CD14-positive monocyte (primary cell): ENCODE measurements around the gene RILP. TPM values are rescaled to one million over a fixed set of nuclear protein-coding genes. Genes with fewer than 3 reads are reported as not detected.

Experiments
- DNase-seq, 3 donors: peaks; one replicate each; pipeline ENCODE4 v3.0.0-alpha.2; 2011 to 2022
- H2AFZ ChIP-seq: 2 replicates; pipeline ENCODE4 v1.6.0; 2012; ENCODE audit warnings: mild to moderate bottlenecking, low read depth, low read length, inconsistent platforms; ENCODE audit not compliant: insufficient read depth, poor library complexity, severe bottlenecking
- H3K27ac ChIP-seq, 2 donors: 1 replicate in 1 of 2; 2 replicates in 1 of 2; pipeline ENCODE4 v1.5.1; 2012 to 2013; ENCODE audit warnings: low read length in 2 of 2, control low read depth in 1 of 2, inconsistent platforms in 1 of 2, low read depth in 1 of 2, mild to moderate bottlenecking in 1 of 2
- H3K27me3 ChIP-seq, 2 donors: one replicate each; pipeline versions ENCODE4 v1.6.0 to v1.6.1; 2011 to 2013; ENCODE audit warnings: low read length in 2 of 2; ENCODE audit not compliant: control insufficient read depth in 2 of 2, insufficient read depth in 2 of 2
- H3K36me3 ChIP-seq, 2 donors: replicated peaks in 1 of 2; 1 replicate in 1 of 2; 2 replicates in 1 of 2; pipeline versions ENCODE4 v1.5.1 to v1.6.1; 2012 to 2013; ENCODE audit warnings: low read length in 2 of 2, control low read depth in 1 of 2, inconsistent platforms in 1 of 2, mild to moderate bottlenecking in 1 of 2; ENCODE audit not compliant: insufficient read depth in 2 of 2, control insufficient read depth in 1 of 2
- H3K4me1 ChIP-seq, 2 donors: 1 replicate in 1 of 2; 2 replicates in 1 of 2; pipeline versions ENCODE4 v1.5.1 to v1.6.1; 2012 to 2013; ENCODE audit warnings: low read length in 2 of 2, control low read depth in 1 of 2, inconsistent platforms in 1 of 2, mild to moderate bottlenecking in 1 of 2, moderate library complexity in 1 of 2; ENCODE audit not compliant: insufficient read depth in 2 of 2, control insufficient read depth in 1 of 2
- H3K4me2 ChIP-seq: replicated peaks from 2 replicates; pipeline ENCODE3; 2012; ENCODE audit warnings: low read length, moderate library complexity, mild to moderate bottlenecking; ENCODE audit not compliant: poor library complexity, severe bottlenecking; ENCODE audit errors: extremely low read depth
- H3K4me3 ChIP-seq, 3 experiments: fragments of 200-600 bp in 1 of 3; sonication (generic) in 1 of 3; replicated peaks in 1 of 3; 1 replicate in 2 of 3; 2 replicates in 1 of 3; pipeline ENCODE4 v1.5.1; 2011 to 2013; ENCODE audit warnings: low read length in 3 of 3, mild to moderate bottlenecking in 3 of 3, control low read depth in 2 of 3, low read depth in 2 of 3, inconsistent platforms in 1 of 3, moderate library complexity in 1 of 3
- H3K79me2 ChIP-seq: 2 replicates; pipeline ENCODE4 v1.6.0; 2012; ENCODE audit warnings: mild to moderate bottlenecking, control low read depth, inconsistent platforms, low read length, moderate library complexity; ENCODE audit not compliant: insufficient read depth
- H3K9ac ChIP-seq: 2 replicates; pipeline ENCODE4 v1.6.0; 2017; ENCODE audit warnings: low read length, mild to moderate bottlenecking; ENCODE audit not compliant: insufficient read depth, poor library complexity, severe bottlenecking
- H3K9me3 ChIP-seq, 2 donors: replicated peaks in 1 of 2; 1 replicate in 1 of 2; 2 replicates in 1 of 2; pipeline versions ENCODE4 v1.5.1 to v1.6.1; 2012 to 2013; ENCODE audit warnings: low read length in 2 of 2, control low read depth in 1 of 2; ENCODE audit not compliant: control insufficient read depth in 1 of 2, insufficient read depth in 1 of 2
- H4K20me1 ChIP-seq: 2 replicates; pipeline ENCODE4 v1.6.0; 2012; ENCODE audit warnings: mild to moderate bottlenecking, low read length, control low read depth, moderate library complexity; ENCODE audit not compliant: insufficient read depth
- H3K27ac Mint-ChIP-seq, 7 donors: one replicate each; pipeline ENCODE4 v1.8.0; 2020; ENCODE audit warnings: mild to moderate bottlenecking in 7 of 7, mixed read lengths in 7 of 7, moderate library complexity in 6 of 7, inconsistent platforms in 2 of 7
- H3K27me3 Mint-ChIP-seq, 3 donors: one replicate each; pipeline ENCODE4 v1.8.0; 2021 to 2022; ENCODE audit warnings: low read depth in 3 of 3, mild to moderate bottlenecking in 3 of 3, mixed read lengths in 3 of 3, moderate library complexity in 3 of 3, inconsistent platforms in 1 of 3
- H3K36me3 Mint-ChIP-seq, 2 donors: one replicate each; pipeline ENCODE4 v1.8.0; 2020; ENCODE audit warnings: mixed read lengths in 2 of 2, inconsistent platforms in 1 of 2, mild to moderate bottlenecking in 1 of 2
- H3K4me1 Mint-ChIP-seq: one replicate; pipeline ENCODE4 v1.8.0; 2020; ENCODE audit warnings: mild to moderate bottlenecking, mixed read lengths
- H3K4me3 Mint-ChIP-seq, 2 donors: one replicate each; pipeline ENCODE4 v1.8.0; 2020; ENCODE audit warnings: mild to moderate bottlenecking in 2 of 2, mixed read lengths in 2 of 2, moderate library complexity in 1 of 2
- H3K9me3 Mint-ChIP-seq, 7 donors: one replicate each; pipeline ENCODE4 v1.8.0; 2020 to 2022; ENCODE audit warnings: mixed read lengths in 7 of 7, mild to moderate bottlenecking in 6 of 7, moderate library complexity in 6 of 7, inconsistent platforms in 2 of 7
- CTCF ChIP-seq: fragments of 200-600 bp; IDR thresholded peaks from one replicate; pipeline ENCODE4 v1.8.0; 2022; ENCODE audit warnings: antibody characterized with exemption, mild to moderate bottlenecking
- WGBS: methylation state at CpG from one replicate; pipeline ENCODE4 v1.1.5; 2013; ENCODE audit warnings: missing lambda C conversion rate; ENCODE audit not compliant: insufficient coverage; 5-methylcytosine and 5-hydroxymethylcytosine counted together
- intact Hi-C, 2 donors: fragments of 100-400 bp; cut with micrococcal nuclease; formaldehyde crosslinking; loops; one replicate each; pipeline versions ENCODE4 v1.15.0 to v1.15.1; 2023
- polyA plus RNA-seq, 3 donors: library from polyadenylated mRNA; depleted of rRNA in 1 of 3; unstranded in 2 of 3; stranded (reverse) in 1 of 3; fragments of 300-500 nt in 2 of 3; fragments of >200 nt in 1 of 3; fragmentation: Illumina TruSeq in 2 of 3; gene quantifications; 1 replicate in 2 of 3; 2 replicates in 1 of 3; pipeline ENCODE4 v1.2.3, GENCODE V29; 2012 to 2021

The RILP gene
- polyA plus RNA-seq, 3 donors: 23.8 to 49.5 (median 49.4) TPM

- peaks cover 25% of the 10 kb centered on the region for H3K4me1 Mint-ChIP-seq
- peaks cover 23 to 29% of the 10 kb centered on the region in 2 donors for H3K36me3 ChIP-seq
- WGBS: 83% methylated on average over 6 of the region's 10 CpGs
- no peaks in the 10 kb centered on the region for H3K79me2 ChIP-seq
- peak overlapping the region in 3 of 7 donors; percentile 14 to 74 (median 62) for H3K27ac Mint-ChIP-seq
- no peak overlapping the region for H3K9ac ChIP-seq
- no peak for DNase-seq
- H3K4me3 ChIP-seq: no peak overlapping the region
- H2AFZ ChIP-seq: no peak overlapping the region
- H3K4me1 ChIP-seq: peaks cover 19 to 24% of the 10 kb centered on the region in 2 donors
- peaks cover 1 to 8% (median 1%) of the 10 kb centered on the region in 3 donors for H3K27me3 Mint-ChIP-seq
- H3K4me2 ChIP-seq: no peak overlapping the region
- peaks cover 11% of the 10 kb centered on the region for H4K20me1 ChIP-seq
- no peaks in the 10 kb centered on the region for H3K9me3 ChIP-seq
- no peaks in the 10 kb centered on the region for H3K27me3 ChIP-seq
- peaks cover 0 to 2% (median 0%) of the 10 kb centered on the region in 7 donors for H3K9me3 Mint-ChIP-seq
- intact Hi-C loops: no loop called here
- no peak overlapping the region for H3K27ac ChIP-seq
- peaks cover 38 to 42% of the 10 kb centered on the region in 2 donors for H3K36me3 Mint-ChIP-seq
- no peak overlapping the region for H3K4me3 Mint-ChIP-seq
- no peak for TF ChIP-seq CTCF
These were observed 13.8 kb downstream of the RILP start for GRCh38 chr17:1635675-1636465.

- peaks cover 23 to 29% of the 10 kb centered on the region in 2 donors for H3K36me3 ChIP-seq
- H2AFZ ChIP-seq: no peak overlapping the region
- peaks cover 27 to 32% of the 10 kb centered on the region in 2 donors for H3K4me1 ChIP-seq
- H3K79me2 ChIP-seq: no peaks in the 10 kb centered on the region
- intact Hi-C loops: no loop called here
- 98% methylated on average over 45 of the region's 45 CpGs for WGBS
- H3K27me3 ChIP-seq: no peaks in the 10 kb centered on the region
- Mint-ChIP-seq H3K4me1 (peaks cover 33% of the 10 kb centered on the region), H3K36me3 (peaks cover 37 to 42% of the 10 kb centered on the region in 2 donors), H3K27ac (peak overlapping the region in 1 of 7 donors; percentile 36), H3K27me3 (peaks cover 1 to 12% (median 1%) of the 10 kb centered on the region in 3 donors), H3K9me3 (peaks cover 0 to 4% (median 0%) of the 10 kb centered on the region in 7 donors), H3K4me3 (no peak overlapping the region)
- TF ChIP-seq CTCF: no peak
- no peak overlapping the region for H3K9ac ChIP-seq
- no peak overlapping the region for H3K27ac ChIP-seq
- peak in 1 of 3 donors; percentile 1 for DNase-seq
- H3K4me3 ChIP-seq: no peak overlapping the region
- H3K4me2 ChIP-seq: no peak overlapping the region
- peaks cover 11% of the 10 kb centered on the region for H4K20me1 ChIP-seq
- H3K9me3 ChIP-seq: no peaks in the 10 kb centered on the region
These were observed 14.6 kb downstream of the RILP start for GRCh38 chr17:1634841-1635650.
